ENCODE results near the gene MAN1A2. TPM values are rescaled to one million over a fixed set of nuclear protein-coding genes. Genes with fewer than 3 reads are reported as not detected.

Gene MAN1A2
- total RNA-seq, 4 donors from 2014 or later: 36.9 to 65.4 (median 42.3) TPM

- no peak for TF ChIP-seq CTCF (IDR thresholded peaks at IDR 0.05; ENCODE audit: low read depth)
Measured at GRCh38 chr1:117373932-117374331, 6.7 kb downstream of the MAN1A2 start.

GRCh38 chr1:117375327-117375726 is 8.1 kb downstream of the MAN1A2 start:
- TF ChIP-seq CTCF (IDR thresholded peaks at IDR 0.05; ENCODE audit: low read depth): no peak

- TF ChIP-seq CTCF (IDR thresholded peaks at IDR 0.05; ENCODE audit: low read depth): no peak
Measured at GRCh38 chr1:117387060-117387633, 19.9 kb downstream of the MAN1A2 start.

- TF ChIP-seq CTCF (IDR thresholded peaks at IDR 0.05; ENCODE audit: low read depth): no peak
Measured at GRCh38 chr1:117388328-117388727, 21.1 kb downstream of the MAN1A2 start.

- no peak for TF ChIP-seq CTCF (IDR thresholded peaks at IDR 0.05; ENCODE audit: low read depth)
Measured at GRCh38 chr1:117389284-117389683, 22.0 kb downstream of the MAN1A2 start.

- TF ChIP-seq CTCF (IDR thresholded peaks at IDR 0.05; ENCODE audit: low read depth): no peak
Measured at GRCh38 chr1:117389779-117390178, 22.5 kb downstream of the MAN1A2 start.

GRCh38 chr1:117392771-117393170 is 25.5 kb downstream of the MAN1A2 start:
- TF ChIP-seq CTCF (IDR thresholded peaks at IDR 0.05; ENCODE audit: low read depth): no peak
